DLD1 (cell line): ENCODE measurements around the gene ZNF37A.
"Not testable (repeated sequence)": the region's sequence is repeated elsewhere in the genome, so short reads cannot be mapped to it uniquely, and the experiment has no call there.

Source experiments
- in situ Hi-C: cut with HindIII; loops from 2 replicates; pipeline ENCODE4 v1.10.0; 2017; ENCODE audit warnings: low sequenced_read_pairs

The ZNF37A gene

DNA sequence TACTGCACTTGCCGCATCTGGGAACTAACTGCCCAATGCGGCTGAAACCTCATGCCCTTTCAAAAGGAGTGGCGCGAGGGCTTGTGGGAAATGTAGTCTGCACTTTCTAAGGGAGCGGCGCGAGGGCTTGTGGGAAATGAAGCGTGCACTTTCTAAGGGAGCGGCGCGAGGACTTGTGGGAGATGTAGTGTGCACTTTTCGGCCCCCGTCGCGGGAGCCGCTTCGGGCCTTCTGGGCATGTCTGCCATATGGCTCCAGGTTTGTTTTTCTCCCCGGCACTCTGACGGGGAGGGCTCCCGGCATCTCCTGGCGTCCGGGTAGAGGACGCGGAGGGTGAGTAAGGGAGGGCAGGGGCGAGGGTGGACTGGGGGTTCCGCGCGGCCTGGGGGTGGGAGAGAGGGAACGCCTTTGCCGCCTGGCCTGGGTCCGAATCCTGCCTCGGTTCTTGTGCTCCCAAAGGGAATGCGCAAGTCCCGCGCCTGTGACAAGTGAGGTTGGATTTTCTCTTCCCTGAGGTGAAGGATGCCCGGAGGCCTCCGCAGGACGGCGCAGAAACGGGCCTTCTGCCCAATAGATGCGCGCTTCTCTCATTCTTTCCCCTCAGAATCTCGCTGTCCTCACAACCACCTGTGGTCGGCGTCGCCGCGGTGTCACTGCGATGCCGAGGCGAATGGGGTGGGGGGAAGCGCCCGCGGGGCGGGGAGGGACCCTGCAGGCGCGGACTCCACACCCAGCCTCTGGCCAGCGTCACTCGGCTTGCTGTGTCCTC lies at the start of gene ZNF37A:
ZNF37A (plus strand) TSS at position 180 of the 769 bp plus-strand sequence. CDS start 2,281 bp downstream, outside the sequence.
- in situ Hi-C loops: no loop called here

DNA sequence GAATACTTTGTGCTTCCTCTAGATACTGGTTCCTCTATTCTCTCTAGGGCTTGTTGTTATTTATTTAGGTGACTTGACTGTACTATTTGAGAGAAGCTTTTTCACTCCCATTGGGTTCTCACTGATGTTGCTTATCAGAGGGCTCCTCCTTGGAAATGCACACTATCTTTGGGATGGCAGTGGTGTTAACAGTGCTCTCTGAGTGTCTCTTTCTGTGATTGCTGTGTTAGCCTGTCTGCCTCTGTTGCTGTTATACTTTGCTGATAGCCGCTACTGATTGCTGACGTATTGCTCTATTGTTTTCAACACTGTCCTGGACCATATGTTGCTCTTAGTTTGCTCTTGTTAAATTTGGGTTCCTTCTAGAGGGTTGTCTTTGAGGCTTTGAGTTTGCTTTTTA lies 49.0 kb upstream of the ZNF37A start:
- in situ Hi-C loops: no loop called here

DNA sequence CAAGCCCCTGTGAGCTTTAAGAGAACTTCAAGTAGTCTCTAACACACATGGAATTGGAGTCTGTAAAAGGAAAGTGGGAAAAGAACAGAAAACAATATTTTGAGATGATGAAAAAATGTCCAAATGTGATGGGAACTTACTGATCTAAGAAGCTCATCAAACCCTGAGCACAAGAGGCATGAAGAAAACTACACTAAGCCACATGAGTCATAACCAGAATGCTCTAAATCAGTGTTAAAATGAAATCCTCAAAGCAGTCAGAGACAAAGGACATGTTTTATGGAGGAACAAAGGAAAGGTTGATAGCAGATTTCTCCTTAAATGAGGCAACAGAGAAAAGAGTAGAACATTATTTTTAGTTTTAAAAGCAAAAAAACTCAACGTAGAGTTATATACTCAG lies 46.5 kb upstream of the ZNF37A start:
- in situ Hi-C loops: no loop called here

DNA sequence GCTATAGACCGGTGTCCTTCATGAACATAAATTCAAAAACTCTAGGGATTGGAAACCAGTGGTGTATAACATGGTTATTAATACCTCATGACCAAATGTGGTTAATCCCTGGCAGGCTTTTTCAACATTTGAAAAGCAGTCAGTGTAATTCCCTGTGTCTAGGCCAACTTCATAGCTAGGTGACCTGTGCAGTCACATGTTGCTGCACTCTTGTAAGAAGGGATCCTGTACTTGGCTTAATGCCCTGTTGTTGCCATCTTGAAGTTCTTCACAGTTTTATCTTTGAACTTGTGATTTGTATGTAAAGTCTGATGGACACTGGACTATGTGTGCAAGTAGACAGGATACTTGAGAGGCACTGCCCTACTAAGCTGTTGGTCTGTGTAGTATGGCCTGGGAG lies 43.9 kb upstream of the ZNF37A start:
- in situ Hi-C loops: no loop called here

DNA sequence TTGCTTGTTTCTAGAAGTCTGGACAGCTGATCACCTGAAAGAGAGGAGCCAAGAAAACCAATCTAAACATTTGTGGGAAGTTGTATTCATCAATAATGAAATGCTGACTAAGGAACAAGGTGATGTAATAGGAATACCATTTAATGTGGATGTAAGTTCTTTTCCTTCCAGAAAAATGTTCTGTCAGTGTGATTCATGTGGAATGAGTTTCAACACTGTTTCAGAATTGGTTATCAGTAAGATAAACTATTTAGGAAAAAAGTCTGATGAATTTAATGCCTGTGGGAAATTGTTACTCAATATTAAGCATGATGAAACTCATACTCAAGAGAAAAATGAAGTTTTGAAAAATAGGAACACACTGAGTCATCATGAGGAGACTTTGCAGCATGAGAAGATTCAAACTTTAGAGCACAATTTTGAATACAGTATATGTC lies 39.8 kb upstream of the ZNF37A start:
- in situ Hi-C loops: no loop called here

DNA sequence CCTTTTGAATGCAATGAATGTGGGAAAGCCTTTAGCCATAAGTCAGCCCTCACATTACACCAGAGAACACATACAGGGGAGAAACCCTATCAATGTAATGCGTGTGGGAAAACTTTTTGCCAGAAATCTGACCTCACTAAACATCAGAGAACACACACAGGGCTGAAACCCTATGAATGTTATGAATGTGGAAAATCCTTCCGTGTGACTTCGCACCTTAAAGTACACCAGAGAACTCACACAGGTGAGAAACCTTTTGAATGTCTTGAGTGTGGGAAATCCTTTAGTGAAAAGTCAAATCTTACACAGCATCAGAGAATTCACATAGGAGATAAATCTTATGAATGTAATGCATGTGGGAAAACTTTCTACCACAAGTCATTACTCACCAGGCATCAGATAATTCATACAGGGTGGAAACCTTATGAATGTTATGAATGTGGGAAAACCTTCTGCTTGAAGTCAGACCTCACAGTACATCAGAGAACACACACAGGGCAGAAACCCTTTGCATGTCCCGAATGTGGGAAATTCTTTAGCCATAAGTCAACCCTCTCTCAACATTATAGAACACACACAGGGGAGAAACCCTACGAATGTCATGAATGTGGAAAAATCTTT lies 38.8 kb upstream of the ZNF37A start:
- in situ Hi-C loops: not testable (repeated sequence)

DNA sequence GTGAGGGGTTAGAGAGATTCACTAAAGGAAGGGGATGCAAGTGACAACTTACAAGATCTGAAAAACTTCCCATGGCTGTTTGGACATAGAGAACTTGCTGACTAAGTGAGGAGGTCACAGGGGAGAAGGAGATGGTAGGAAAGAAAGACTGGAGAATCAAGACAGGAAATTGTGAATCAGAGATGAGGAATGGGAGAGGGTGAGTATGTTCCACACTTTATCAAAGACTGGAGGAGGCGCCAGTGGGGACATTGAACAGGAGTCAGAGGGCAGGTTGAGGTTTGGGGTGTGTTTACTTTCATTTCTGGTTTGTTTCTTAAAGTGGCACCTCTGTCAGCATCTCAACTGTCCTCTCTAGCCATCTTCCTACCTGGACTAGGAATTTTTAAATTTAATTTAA lies 24.5 kb upstream of the ZNF37A start:
- in situ Hi-C loops: not testable (repeated sequence)

DNA sequence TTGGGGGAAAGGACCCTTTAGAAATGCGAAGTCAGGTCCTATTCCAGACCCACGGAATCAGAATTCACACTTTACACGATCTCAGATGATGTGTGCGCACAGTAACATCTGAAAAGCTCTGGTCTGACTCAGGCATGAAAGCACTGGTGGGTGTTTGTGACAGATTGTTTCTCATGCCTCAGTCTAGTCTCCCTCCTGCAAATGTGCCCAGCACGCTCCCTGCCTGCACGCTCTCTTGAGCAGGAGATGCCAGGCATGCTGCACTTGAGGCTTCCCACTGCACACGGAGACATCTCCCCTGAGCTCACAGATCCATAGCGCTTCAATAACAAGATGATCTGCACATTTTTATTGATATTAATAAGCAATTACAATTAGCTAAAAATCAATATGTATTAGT lies 23.6 kb upstream of the ZNF37A start:
- in situ Hi-C loops: no loop called here

DNA sequence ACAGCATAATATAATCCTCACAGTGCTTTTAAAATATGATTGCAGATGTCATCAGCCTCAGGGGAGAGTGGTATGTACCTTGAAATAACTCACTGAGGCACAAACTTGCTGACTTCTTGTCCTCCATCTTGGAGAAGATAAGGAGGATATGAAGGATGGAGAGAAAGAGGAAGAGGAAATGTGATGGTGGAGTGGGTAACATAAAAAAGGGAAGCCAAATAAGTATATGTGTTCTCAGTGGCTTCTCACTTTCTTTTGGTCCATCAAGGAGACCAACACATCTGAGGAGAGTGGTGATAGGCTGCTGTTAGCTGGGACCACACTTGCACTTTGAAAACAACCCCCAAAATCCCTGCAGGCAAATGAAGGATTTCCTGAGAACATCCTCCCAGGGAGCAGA lies 21.6 kb upstream of the ZNF37A start:
- in situ Hi-C loops: no loop called here

DNA sequence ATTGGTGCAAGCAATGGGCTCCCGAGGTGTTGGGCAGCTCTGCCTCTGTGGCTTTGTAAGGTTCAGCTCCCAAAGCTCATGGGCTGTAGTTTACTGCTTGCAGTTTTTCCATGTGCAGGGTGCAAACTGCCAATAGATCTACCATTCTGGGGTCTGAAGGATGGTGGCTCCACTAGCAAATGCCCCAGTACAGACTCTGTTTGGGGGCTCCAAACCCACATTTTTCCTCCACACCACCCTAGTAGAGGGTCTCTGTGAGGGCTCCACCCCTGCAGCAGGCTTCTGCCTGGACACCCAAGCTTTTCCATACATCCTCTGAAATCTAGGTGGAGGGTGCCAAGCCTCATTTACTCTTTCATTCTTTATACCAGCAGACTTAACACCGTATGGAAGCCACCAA lies 17.4 kb upstream of the ZNF37A start:
- in situ Hi-C loops: no loop called here

DNA sequence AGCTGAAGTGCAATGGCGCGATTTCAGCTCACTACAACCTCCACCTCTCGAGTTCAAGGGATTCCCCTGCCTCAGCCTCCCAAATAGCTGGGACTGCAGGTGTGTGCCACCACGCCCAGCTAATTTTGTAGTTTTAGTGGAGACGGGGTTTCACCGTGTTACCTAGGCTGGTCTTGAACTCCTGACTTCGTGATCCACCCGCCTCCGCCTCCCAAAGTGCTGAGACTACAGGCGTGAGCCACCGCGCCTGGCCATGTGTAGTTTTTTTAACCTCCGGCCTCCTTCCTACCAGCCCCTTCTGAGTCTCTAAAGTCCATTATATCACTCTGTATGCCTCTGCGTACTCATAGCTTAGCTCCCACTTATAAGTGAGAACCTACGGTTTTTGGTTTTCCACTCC lies 819 bp upstream of the ZNF37A start:
- in situ Hi-C loops: not testable (repeated sequence)

DNA sequence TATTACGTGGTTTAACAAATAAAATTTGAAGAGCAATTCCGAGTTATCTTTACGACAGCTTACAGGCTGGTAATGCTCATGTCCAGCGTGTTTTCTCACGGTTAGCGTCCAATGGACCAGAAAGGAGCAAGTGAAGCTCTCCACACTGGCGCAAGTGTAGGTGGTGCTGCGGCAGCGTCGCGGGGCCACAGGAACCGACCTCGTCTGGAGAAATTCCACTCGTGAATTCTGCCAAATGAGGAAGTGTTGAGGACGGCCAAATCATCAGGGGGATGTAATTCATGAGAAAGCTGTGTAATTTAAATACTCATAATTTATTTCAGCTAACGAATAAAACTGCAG lies 350 bp upstream of the ZNF37A start:
- in situ Hi-C loops: no loop called here

DNA sequence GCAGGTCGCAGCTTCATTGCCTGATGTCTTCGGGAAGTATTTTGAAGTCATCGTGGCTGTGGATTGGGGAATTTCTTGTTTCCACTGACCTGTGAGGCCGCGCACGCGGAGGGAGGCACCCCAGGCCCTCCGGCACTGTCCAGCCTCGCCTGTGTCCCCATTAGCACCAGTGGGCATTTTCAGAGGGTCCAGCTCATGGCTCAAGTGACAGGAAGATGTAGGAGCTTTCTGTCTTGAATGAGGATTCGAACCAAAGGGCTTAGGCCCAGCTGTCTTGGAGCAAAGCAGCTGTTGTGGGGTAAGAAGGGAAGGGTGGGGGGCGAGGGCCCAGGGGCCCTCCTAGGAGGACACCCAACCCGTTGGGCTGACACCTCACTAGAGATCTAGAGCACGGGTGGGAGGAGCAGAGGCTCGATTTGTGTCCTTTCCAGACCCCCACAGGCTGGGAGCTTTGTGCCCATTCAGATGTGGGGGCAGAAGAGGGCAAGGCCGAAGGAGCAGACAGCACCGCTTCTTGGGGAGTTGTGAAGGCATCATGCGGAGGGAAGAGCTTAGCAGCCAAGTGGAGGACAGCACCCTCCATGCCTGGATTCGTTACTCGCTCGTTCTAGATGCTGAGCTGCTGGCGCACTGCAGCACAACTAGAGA lies 914 bp downstream of the ZNF37A start:
- in situ Hi-C loops: no loop called here

DNA sequence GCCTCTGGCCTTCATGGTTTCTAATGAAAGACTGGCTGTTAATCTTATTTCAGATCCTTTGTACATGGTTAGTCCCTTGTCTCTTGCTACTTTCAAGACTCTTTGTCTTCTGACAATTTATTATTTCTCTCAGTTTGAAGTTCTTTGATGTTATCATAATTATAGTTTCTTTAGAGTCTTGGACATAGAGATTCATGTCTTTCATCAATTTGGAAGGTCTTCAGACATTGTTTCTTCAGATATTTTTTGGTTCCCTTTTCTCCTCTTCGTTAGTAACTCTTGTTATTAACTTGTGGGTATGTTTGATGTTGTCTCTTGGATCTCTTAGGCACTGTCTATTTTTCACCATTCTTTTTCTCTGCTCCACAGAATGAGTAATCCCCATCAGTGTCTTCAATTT lies 8.7 kb downstream of the ZNF37A start:
- in situ Hi-C loops: no loop called here

DNA sequence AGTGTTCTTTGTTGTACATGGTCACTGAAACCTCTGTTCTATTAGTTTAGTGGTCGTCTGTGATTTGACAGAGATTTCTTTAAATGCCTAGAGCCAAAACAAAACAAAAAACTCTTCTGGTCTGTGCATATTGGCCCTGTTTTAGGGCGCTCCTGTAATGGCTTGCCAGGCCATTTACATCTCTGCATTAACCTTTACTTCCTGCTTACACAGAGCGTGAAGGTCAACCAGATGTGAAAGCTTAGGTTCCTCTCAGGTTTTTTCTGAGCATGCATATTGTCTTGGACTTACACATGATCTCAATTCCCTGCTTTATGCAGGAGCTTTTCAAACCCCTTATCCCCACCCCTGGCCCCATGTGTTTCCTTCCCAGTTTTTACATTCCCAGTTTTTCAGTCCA lies 9.6 kb downstream of the ZNF37A start:
- in situ Hi-C loops: no loop called here

DNA sequence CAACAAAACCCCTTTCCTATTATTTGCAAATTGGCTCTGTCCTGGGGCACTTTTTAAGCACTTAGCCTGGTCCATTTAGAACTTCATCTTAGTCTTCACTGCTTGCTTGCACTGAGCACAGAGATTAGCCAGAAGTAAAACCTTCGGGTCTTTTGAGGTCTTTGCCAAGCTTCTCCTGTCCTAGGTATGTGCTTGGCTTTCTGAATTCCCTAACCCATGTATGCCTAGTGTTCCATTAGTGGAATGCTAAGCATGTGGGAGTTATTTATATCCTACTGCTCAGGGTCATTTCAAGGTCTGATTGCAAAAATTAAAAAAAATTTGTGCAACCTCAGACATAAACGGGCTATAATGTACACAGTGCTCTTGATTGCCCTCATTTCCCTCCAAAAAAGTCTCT lies 18.0 kb downstream of the ZNF37A start:
- in situ Hi-C loops: no loop called here

DNA sequence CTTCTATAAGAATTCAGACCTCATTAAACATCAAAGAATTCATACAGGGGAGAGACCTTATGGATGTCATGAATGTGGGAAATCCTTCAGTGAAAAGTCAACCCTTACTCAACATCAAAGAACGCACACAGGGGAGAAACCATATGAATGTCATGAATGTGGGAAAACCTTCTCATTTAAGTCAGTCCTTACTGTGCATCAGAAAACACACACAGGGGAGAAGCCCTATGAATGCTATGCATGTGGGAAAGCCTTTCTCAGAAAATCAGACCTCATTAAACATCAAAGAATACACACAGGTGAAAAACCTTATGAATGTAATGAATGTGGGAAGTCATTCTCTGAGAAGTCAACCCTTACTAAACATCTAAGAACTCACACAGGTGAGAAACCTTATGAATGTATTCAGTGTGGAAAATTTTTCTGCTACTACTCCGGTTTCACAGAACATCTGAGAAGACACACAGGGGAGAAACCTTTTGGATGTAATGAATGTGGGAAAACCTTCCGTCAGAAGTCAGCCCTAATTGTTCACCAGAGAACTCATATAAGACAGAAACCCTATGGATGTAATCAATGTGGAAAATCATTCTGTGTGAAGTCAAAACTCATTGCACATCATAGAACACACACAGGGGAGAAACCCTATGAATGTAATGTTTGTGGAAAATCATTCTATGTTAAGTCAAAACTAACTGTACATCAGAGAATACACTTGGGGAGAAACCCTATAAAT lies 24.1 kb downstream of the ZNF37A start:
- in situ Hi-C loops: no loop called here

DNA sequence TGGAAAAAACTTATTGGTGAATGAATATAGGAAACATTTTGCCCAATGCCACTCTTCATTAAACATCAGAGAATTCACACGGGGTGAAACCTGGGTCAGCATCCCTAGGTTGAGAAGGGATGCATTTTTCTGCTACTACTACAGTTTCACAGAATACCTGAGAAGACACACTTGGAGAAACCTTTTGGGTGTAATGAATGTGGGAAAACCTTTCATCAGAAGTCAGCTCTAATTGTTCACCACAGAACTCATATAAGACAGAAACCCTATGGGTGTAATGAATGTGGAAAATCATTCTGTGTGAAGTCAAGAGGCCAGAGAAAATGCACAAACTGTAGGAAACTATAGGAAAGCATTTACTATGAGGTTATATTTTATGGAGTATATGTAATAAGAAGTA lies 24.9 kb downstream of the ZNF37A start:
- in situ Hi-C loops: no loop called here

DNA sequence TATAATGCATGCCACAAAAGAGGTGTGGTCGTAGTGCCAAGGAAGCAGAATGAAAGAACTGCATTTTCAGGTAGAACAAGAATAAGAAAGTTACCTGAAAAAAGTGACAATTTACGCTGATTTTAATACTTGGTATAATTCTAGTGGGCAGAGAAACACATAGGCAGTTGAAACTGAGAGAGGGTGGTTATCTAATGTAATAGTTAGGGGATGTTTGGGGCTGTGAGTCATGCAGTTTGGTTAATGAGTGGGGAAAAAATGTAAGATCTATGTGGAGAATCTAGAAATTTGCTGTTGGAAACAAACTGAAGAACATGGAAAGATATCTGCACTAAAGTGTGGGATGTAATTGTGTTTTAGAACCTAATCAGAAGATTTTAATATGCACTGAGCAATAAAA lies 33.7 kb downstream of the ZNF37A start:
- in situ Hi-C loops: no loop called here

DNA sequence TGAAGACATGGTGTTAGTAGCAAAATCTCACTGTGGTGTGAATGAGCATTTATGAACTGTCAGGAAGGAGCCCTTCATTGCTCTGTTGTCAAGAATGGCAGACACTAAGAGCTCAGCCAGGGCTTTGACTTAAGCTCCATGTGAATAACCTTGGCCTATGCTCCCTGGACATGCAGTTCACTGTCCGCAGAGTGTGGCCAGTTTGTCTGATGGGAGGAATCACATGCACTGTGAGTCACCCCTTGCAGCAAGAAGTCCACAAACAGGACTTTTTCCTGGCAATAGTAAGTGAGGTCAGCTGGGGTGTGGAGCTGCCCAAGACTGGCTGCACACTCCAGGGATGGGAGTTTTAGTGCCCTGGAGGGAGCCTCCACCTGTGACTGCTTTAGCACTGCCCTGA lies 49.5 kb downstream of the ZNF37A start:
- in situ Hi-C loops: no loop called here

DNA sequence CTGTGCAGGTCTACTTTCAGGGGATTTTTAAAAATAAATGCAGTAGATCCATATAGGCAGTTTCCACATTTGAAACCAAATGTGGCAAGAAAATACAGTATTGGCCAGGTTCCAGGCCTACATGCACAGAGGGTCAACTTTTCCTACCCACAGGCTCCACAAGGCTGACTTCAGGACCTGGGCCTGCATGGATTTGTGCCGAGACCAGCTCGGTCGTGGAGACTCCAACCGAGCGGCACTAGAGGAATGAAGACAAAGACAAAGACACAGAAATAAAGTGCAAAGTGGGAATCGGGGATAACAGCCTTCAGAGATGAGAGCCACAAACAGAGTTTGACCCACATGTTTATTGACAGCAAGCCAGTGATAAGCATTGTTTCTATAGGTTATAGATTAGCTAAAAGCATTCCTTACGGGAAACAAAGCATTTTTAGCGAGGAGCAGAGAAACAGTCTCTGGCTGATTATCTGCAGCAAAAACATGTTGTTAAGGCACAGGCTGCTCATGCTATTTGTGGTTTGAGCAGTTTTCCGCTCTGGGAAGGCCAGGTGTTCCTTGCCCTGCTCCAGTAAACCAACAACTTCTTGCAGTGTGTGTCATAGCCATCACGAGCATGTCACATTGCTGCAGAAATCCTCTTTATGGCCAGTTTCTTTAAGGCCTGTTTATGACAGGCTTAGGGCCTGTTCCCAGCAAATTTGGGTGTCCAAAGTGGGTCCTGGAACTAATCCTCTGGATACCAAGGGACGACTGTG lies 52.6 kb downstream of the ZNF37A start:
- in situ Hi-C loops: no loop called here
